Neural cell (in vitro differentiated cells): Measurements from ENCODE around the gene FRMD4B. TPM values are rescaled to one million over a fixed set of nuclear protein-coding genes. Genes with fewer than 3 reads are reported as not detected.
A peak's percentile ranks its signal among the peaks of the same experiment; 100 is the strongest.

Experiments used
- H2AFZ ChIP-seq: fragments of 200-600, 300-800 bp; sonication (generic), shearing (Covaris generic); 2 replicates; pipeline ENCODE4 v1.6.0; 2014; ENCODE audit warnings: low read depth, mild to moderate bottlenecking, antibody characterized with exemption, low read length, moderate library complexity
- H3F3A ChIP-seq: fragments of 200-600 bp; shearing (Covaris generic); 2 replicates; pipeline ENCODE4 v1.6.1; 2016; ENCODE audit warnings: mild to moderate bottlenecking, moderate library complexity, mixed read lengths, antibody characterized with exemption, low read length; ENCODE audit not compliant: insufficient read depth, poor library complexity, severe bottlenecking
- H3K27ac ChIP-seq: fragments of 200-600, 300-800 bp; sonication (generic), shearing (Covaris generic); 2 replicates; pipeline ENCODE4 v1.5.1; 2014; ENCODE audit warnings: mild to moderate bottlenecking, low read length, moderate library complexity
- H3K27me3 ChIP-seq: fragments of 300-800, 200-600 bp; sonication (generic), shearing (Covaris generic); 2 replicates; pipeline ENCODE4 v1.6.0; 2014; ENCODE audit warnings: mild to moderate bottlenecking, low read depth, low read length, moderate library complexity; ENCODE audit not compliant: insufficient read depth
- H3K36me3 ChIP-seq: fragments of 300-800, 200-600 bp; sonication (generic), shearing (Covaris generic); 2 replicates; pipeline ENCODE4 v1.5.1; 2014; ENCODE audit warnings: mild to moderate bottlenecking, antibody characterized with exemption, low read length, moderate library complexity; ENCODE audit not compliant: insufficient read depth
- H3K4me2 ChIP-seq: fragments of 300-800, 200-600 bp; sonication (generic), shearing (Covaris generic); 2 replicates; pipeline ENCODE4 v1.6.0; 2014; ENCODE audit warnings: mild to moderate bottlenecking, low read length
- H3K4me3 ChIP-seq: fragments of 300-800, 200-600 bp; sonication (generic), shearing (Covaris generic); 2 replicates; pipeline ENCODE4 v1.5.1; 2014; ENCODE audit warnings: mild to moderate bottlenecking, low read length, moderate library complexity
- H3K79me2 ChIP-seq: fragments of 200-600 bp; shearing (Covaris generic); replicated peaks from 2 replicates; pipeline ENCODE4 v1.6.0; 2014; ENCODE audit warnings: mild to moderate bottlenecking, low read length, moderate library complexity; ENCODE audit not compliant: insufficient read depth
- H3K9ac ChIP-seq: fragments of 300-800, 200-600 bp; sonication (generic), shearing (Covaris generic); 2 replicates; pipeline ENCODE4 v1.6.1; 2016; ENCODE audit warnings: mild to moderate bottlenecking, low read length, mixed read lengths
- H3K9me2 ChIP-seq: fragments of 200-600 bp; shearing (Covaris generic); 2 replicates; pipeline ENCODE4 v1.6.1; 2016; ENCODE audit warnings: mild to moderate bottlenecking, low read length, mixed read lengths; ENCODE audit not compliant: insufficient read depth
- H3K9me3 ChIP-seq: fragments of 200-600, 300-800 bp; sonication (generic), shearing (Covaris generic); 2 replicates; pipeline ENCODE4 v1.6.1; 2016; ENCODE audit warnings: mild to moderate bottlenecking, mixed run types, low read length, moderate library complexity, mixed read lengths
- H4K20me1 ChIP-seq: fragments of 200-600 bp; shearing (Covaris generic); 2 replicates; pipeline ENCODE4 v1.6.1; 2016; ENCODE audit warnings: mild to moderate bottlenecking, mixed run types; ENCODE audit not compliant: insufficient read depth
- EP300 ChIP-seq: fragments of 450-650 bp; conservative IDR thresholded peaks from 2 replicates; pipeline ENCODE4 v1.6.1; 2014; ENCODE audit warnings: antibody characterized with exemption, mild to moderate bottlenecking, moderate library complexity; ENCODE audit not compliant: poor library complexity, severe bottlenecking
- EZH2 ChIP-seq: fragments of 200-600, 300-800 bp; shearing (Covaris generic), sonication (generic); IDR thresholded peaks from 2 replicates; pipeline ENCODE4 v1.6.1; 2014; ENCODE audit warnings: antibody characterized with exemption, low read length, borderline replicate concordance, mild to moderate bottlenecking; ENCODE audit not compliant: insufficient read depth, poor library complexity, severe bottlenecking
- MXI1 ChIP-seq: fragments of 450-650 bp; conservative IDR thresholded peaks from 2 replicates; pipeline ENCODE4 v1.6.1; 2014; ENCODE audit warnings: antibody characterized with exemption, mild to moderate bottlenecking; ENCODE audit not compliant: poor library complexity, severe bottlenecking
- POLR2AphosphoS5 ChIP-seq: IDR thresholded peaks from 2 replicates; pipeline ENCODE4 v1.6.1; 2012
- RAD21 ChIP-seq: fragments of 450-650 bp; conservative IDR thresholded peaks from 2 replicates; pipeline ENCODE4 v1.6.1; 2014; ENCODE audit warnings: antibody characterized with exemption, mild to moderate bottlenecking, moderate library complexity
- SMC3 ChIP-seq: fragments of 450-650 bp; conservative IDR thresholded peaks from 2 replicates; pipeline ENCODE4 v1.6.1; 2014; ENCODE audit warnings: antibody characterized with exemption, mild to moderate bottlenecking, moderate library complexity; ENCODE audit not compliant: poor library complexity
- TAF1 ChIP-seq: IDR thresholded peaks from 2 replicates; pipeline ENCODE4 v1.6.1; 2012; ENCODE audit warnings: low read depth
- polyA minus RNA-seq: library from RNA; depleted of rRNA, polyadenylated mRNA; stranded (reverse); fragments of >200 nt; gene quantifications from 2 replicates; pipeline ENCODE4 v1.2.3, GENCODE V29; 2014
- polyA plus RNA-seq: library from polyadenylated mRNA; depleted of rRNA; stranded (reverse); fragments of >200 nt; gene quantifications from 2 replicates; pipeline ENCODE4 v1.2.3, GENCODE V29; 2014
- TF ChIP-seq, protein P1 (sequence below): fragments of 450-650 bp; IDR thresholded peaks from 2 replicates; pipeline ENCODE4 v1.5.1; 2014; ENCODE audit warnings: antibody characterized with exemption, mild to moderate bottlenecking, moderate library complexity; ENCODE audit not compliant: poor library complexity, severe bottlenecking
- TF ChIP-seq, protein P2 (sequence below): IDR thresholded peaks from 2 replicates; pipeline ENCODE4 v1.6.1; 2012; ENCODE audit warnings: borderline replicate concordance

Gene FRMD4B
- polyA plus RNA-seq (4.8 and 6.2 TPM in 2 replicates), polyA minus RNA-seq (11.9 and 12.7 TPM in 2 replicates)

DNA sequence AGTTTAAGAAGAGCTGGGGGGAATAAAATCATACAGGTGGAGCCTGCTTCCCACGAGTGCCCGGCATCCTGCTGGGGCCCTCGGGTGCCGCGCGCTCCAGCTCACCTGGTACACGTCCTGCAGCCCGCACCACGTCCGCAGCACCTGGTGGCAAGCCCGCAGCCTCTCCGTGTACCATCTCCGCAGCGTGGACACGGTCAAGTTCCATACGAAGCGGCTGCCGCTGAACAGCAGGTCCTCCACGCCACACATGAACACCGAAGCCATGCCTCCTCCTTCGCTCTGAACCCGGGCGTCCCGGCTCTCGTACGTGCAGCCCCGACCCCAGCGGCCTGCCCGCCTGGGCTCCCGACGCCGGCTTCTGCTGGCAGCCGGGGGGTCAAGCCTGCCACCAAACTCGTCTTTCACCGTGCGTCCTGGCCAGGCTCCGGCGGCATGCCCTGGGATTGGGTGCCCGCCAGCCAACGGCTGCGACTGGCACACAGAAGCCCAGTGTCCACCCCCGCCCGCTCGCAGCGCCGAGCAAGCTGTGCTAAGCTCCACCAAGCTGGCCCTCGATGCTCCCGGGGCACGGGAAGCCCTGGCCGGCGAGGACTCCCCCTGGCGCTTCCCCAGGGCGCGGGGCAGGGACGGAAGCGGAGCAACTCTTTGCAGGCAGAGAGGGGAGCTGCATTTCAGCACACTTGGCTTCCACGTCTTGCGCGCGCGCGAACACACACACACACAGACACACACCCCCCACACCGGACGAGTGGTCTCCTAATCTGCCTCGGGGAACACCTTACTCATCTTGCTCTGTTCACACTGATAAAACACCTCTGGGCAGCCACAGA lies at the start of gene FRMD4B:
FRMD4B (minus strand) TSS at position 366 of the 833 bp plus-strand sequence; CDS start at position 267, 99 bp downstream.
- H4K20me1 ChIP-seq, result no peaks in the 10 kb centered on the region
- no peaks in the 10 kb centered on the region for H3K79me2 ChIP-seq
- H3K4me3 ChIP-seq, result peak within 1 kb of the TSS; percentile 66
- no peak within 1 kb of the TSS for H2AFZ ChIP-seq
- H3K9me2 ChIP-seq, result no peaks in the 10 kb centered on the region
- no peak within 1 kb of the TSS for H3K27ac ChIP-seq
- peak within 1 kb of the TSS; percentile 47 for H3K4me2 ChIP-seq
- peaks cover 24% of the 10 kb centered on the region for H3K27me3 ChIP-seq
- peak within 1 kb of the TSS; percentile 20 for H3K9ac ChIP-seq
- H3F3A ChIP-seq, result no peaks in the 10 kb centered on the region
- no peaks in the 10 kb centered on the region for H3K36me3 ChIP-seq
- no peaks in the 10 kb centered on the region for H3K9me3 ChIP-seq
- TF ChIP-seq, protein P1, sequence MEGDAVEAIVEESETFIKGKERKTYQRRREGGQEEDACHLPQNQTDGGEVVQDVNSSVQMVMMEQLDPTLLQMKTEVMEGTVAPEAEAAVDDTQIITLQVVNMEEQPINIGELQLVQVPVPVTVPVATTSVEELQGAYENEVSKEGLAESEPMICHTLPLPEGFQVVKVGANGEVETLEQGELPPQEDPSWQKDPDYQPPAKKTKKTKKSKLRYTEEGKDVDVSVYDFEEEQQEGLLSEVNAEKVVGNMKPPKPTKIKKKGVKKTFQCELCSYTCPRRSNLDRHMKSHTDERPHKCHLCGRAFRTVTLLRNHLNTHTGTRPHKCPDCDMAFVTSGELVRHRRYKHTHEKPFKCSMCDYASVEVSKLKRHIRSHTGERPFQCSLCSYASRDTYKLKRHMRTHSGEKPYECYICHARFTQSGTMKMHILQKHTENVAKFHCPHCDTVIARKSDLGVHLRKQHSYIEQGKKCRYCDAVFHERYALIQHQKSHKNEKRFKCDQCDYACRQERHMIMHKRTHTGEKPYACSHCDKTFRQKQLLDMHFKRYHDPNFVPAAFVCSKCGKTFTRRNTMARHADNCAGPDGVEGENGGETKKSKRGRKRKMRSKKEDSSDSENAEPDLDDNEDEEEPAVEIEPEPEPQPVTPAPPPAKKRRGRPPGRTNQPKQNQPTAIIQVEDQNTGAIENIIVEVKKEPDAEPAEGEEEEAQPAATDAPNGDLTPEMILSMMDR, result no peak
- TF ChIP-seq SMC3 (no peak), MXI1 (no peak), EZH2 (peak; percentile 56)

DNA sequence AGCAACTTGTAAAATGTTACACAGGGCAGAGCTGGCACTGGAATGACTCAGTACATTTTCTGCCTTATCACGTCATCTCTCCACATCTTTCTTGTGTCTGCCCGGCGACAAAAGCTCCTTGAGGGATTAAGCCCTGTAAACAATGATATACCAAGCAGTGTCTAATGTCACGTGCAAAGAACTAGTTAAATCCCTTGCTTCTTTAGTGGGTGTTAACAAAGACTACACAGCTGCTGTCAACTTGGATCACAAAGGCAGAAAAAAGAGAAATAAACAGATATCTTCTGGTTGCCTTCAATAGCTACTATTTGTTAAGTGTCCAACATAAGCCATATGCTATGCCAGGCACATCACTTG lies 48.1 kb upstream of the FRMD4B start:
- no peaks in the 10 kb centered on the region for H3F3A ChIP-seq
- no peak overlapping the region for H3K27ac ChIP-seq
- H3K27me3 ChIP-seq, result no peaks in the 10 kb centered on the region
- no peak overlapping the region for H3K4me2 ChIP-seq
- no peaks in the 10 kb centered on the region for H4K20me1 ChIP-seq
- no peak overlapping the region for H3K4me3 ChIP-seq
- H3K9ac ChIP-seq, result no peak overlapping the region
- no peaks in the 10 kb centered on the region for H3K79me2 ChIP-seq
- H2AFZ ChIP-seq, result no peak overlapping the region
- H3K9me2 ChIP-seq, result no peaks in the 10 kb centered on the region
- no peaks in the 10 kb centered on the region for H3K9me3 ChIP-seq
- no peaks in the 10 kb centered on the region for H3K36me3 ChIP-seq
- TF ChIP-seq, protein P2, sequence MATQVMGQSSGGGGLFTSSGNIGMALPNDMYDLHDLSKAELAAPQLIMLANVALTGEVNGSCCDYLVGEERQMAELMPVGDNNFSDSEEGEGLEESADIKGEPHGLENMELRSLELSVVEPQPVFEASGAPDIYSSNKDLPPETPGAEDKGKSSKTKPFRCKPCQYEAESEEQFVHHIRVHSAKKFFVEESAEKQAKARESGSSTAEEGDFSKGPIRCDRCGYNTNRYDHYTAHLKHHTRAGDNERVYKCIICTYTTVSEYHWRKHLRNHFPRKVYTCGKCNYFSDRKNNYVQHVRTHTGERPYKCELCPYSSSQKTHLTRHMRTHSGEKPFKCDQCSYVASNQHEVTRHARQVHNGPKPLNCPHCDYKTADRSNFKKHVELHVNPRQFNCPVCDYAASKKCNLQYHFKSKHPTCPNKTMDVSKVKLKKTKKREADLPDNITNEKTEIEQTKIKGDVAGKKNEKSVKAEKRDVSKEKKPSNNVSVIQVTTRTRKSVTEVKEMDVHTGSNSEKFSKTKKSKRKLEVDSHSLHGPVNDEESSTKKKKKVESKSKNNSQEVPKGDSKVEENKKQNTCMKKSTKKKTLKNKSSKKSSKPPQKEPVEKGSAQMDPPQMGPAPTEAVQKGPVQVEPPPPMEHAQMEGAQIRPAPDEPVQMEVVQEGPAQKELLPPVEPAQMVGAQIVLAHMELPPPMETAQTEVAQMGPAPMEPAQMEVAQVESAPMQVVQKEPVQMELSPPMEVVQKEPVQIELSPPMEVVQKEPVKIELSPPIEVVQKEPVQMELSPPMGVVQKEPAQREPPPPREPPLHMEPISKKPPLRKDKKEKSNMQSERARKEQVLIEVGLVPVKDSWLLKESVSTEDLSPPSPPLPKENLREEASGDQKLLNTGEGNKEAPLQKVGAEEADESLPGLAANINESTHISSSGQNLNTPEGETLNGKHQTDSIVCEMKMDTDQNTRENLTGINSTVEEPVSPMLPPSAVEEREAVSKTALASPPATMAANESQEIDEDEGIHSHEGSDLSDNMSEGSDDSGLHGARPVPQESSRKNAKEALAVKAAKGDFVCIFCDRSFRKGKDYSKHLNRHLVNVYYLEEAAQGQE, result no peak
- TF ChIP-seq POLR2AphosphoS5, result no peak
- no peak for TF ChIP-seq EZH2
- TF ChIP-seq RAD21, result no peak
- TF ChIP-seq TAF1, result no peak
- TF ChIP-seq SMC3, result no peak
- no peak for TF ChIP-seq MXI1
- TF ChIP-seq, protein P1, result no peak
- no peak for TF ChIP-seq EP300
